ENCODE data around the gene EEA1. TPM values are rescaled to one million over a fixed set of nuclear protein-coding genes. Genes with fewer than 3 reads are reported as not detected.

The EEA1 gene
- total and polyA plus RNA-seq, 2 of the 8 experiments (the other 6 are each of a cell fraction or from before 2014, with no cell fraction given), result 1.0 to 18.8 TPM

DNA sequence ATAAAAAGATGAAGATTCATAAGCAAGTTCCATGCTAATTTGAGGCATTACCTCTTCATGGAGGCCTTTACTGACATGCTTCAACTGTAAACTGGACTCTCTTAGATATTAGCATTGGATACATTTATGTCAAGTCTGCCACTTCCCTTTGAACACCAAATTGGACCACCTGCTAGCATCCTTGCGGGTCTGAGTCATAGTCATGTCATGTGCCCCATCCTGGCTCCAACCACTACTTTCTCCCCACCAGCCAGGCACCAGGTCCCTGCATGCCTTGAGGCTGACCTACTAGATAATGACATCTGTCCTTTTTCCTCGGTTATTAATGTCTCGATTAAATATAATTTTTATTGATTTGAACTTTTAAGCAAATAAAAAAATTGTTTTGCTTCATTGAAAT is 32.9 kb upstream of the EEA1 start:
- no peak overlapping the region for H2BK120ac ChIP-seq (replicated peaks; ENCODE audit: low read depth, low read length)
- no peak overlapping the region for H4K91ac ChIP-seq (replicated peaks; ENCODE audit: insufficient read length, low read length)
- H4K20me1 ChIP-seq (replicated peaks in 1 of 2; ENCODE audit: control insufficient read depth in 1 of 2, insufficient read depth in 2 of 2, low read length in 2 of 2), result no peaks in the 10 kb centered on the region
- no peak for FAIRE-seq
- H3K27ac ChIP-seq (ENCODE audit: low read depth, low read length), result no peak overlapping the region
- H3K4me2 ChIP-seq (ENCODE audit: insufficient read depth in 1 of 2, low read depth in 2 of 2, low read length in 2 of 2), result no peak overlapping the region
- no peaks in the 10 kb centered on the region for H3K23me2 ChIP-seq (ENCODE audit: low read depth, low read length)
- no peak overlapping the region for H2BK20ac ChIP-seq (ENCODE audit: low read length)
- H3K79me1 ChIP-seq (ENCODE audit: low read depth, low read length), result no peaks in the 10 kb centered on the region
- no peaks in the 10 kb centered on the region for H3K27me3 ChIP-seq (replicated peaks in 1 of 4; ENCODE audit: control insufficient read depth in 3 of 4, extremely low read depth in 1 of 4, insufficient read depth in 3 of 4, low read length in 3 of 4)
- H2BK5ac ChIP-seq (ENCODE audit: low read depth, low read length), result no peak overlapping the region
- no peak overlapping the region for H3K18ac ChIP-seq (ENCODE audit: extremely low read depth, low read length)
- H3K79me2 ChIP-seq (ENCODE audit: control insufficient read depth in 1 of 2, insufficient read depth in 2 of 2, low read length in 2 of 2), result no peaks in the 10 kb centered on the region
- no peak overlapping the region for H2BK12ac ChIP-seq (ENCODE audit: low read depth, low read length)
- no peaks in the 10 kb centered on the region for H3K4me1 ChIP-seq (replicated peaks in 1 of 4; ENCODE audit: control insufficient read depth in 3 of 4, insufficient read depth in 4 of 4, low read length in 3 of 4)
- 0 out of 4 replicates have a peak, but pooled peaks cover 0 to 3% of the 10 kb centered on the region in 2 experiments for H3K9me3 ChIP-seq (ENCODE audit: insufficient read depth in 2 of 2, low read depth in 1 of 2, low read length in 1 of 2)
- no peak overlapping the region for H2AFZ ChIP-seq (ENCODE audit: low read length)
- DNase-seq (ENCODE audit: low read depth in 1 of 2, low spot score in 2 of 2), result no peak
- no peak overlapping the region for H2AK5ac ChIP-seq (ENCODE audit: low read depth, low read length)
- H3K4ac ChIP-seq (replicated peaks; ENCODE audit: insufficient read length, low read depth, low read length), result no peak overlapping the region
- H4K5ac ChIP-seq (ENCODE audit: insufficient read length, low read depth, low read length), result no peak overlapping the region
- CTCF ChIA-PET (ENCODE audit: partially characterized antibody), result no interaction called here
- H3K9ac ChIP-seq (replicated peaks in 1 of 4; ENCODE audit: extremely low read depth in 1 of 4, low read depth in 3 of 4, low read length in 3 of 4), result no peak overlapping the region
- H2BK15ac ChIP-seq (ENCODE audit: low read length), result no peak overlapping the region
- no peak for TF ChIP-seq MAFK (IDR thresholded peaks at IDR 0.05; ENCODE audit: low read depth, low read length)
- TF ChIP-seq, protein P1, sequence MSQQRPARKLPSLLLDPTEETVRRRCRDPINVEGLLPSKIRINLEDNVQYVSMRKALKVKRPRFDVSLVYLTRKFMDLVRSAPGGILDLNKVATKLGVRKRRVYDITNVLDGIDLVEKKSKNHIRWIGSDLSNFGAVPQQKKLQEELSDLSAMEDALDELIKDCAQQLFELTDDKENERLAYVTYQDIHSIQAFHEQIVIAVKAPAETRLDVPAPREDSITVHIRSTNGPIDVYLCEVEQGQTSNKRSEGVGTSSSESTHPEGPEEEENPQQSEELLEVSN (IDR thresholded peaks at IDR 0.05), result no peak
- 92% methylated on average over 3 of the region's 3 CpGs; no CpG with 5 or more reads in 1 of the 2 experiments for WGBS, 2 experiments (ENCODE audit: extremely low coverage in 1 of 2, insufficient coverage in 1 of 2, insufficient read length in 1 of 2, insufficient replicate concordance in 2 of 2, low coverage in 1 of 2, low lambda C conversion rate in 2 of 2, missing lambda C conversion rate in 1 of 2)
- no peak overlapping the region for H3K56ac ChIP-seq (replicated peaks; ENCODE audit: insufficient read length, low read depth, low read length)
- H3K36me3 ChIP-seq (ENCODE audit: control insufficient read depth in 2 of 4, insufficient read depth in 4 of 4, low read length in 3 of 4), result no peaks in the 10 kb centered on the region
- H3K23ac ChIP-seq (ENCODE audit: insufficient read length), result no peak overlapping the region
- H4K8ac ChIP-seq (ENCODE audit: extremely low read depth, insufficient read depth, low read length), result no peak overlapping the region
- POLR2A ChIA-PET (ENCODE audit: partially characterized antibody), result interaction anchor here (1.2 kb wide), 1 partner anchor 27 kb away, joined by 3 read pairs; no protein-coding TSS in a partner anchor
- H3K14ac ChIP-seq (ENCODE audit: insufficient read length), result no peak overlapping the region
- no peak overlapping the region for H3K4me3 ChIP-seq (ENCODE audit: extremely low read depth in 1 of 4, insufficient read depth in 2 of 4, low read depth in 3 of 4, low read length in 4 of 4)

Measured in H1 (cell line).